ENCODE data around the gene PBX3. TPM values are rescaled to one million over a fixed set of nuclear protein-coding genes. Genes with fewer than 3 reads are reported as not detected.

The PBX3 gene
- total RNA-seq, 2 experiments from 2014 or later, result 40.8 to 54.6 TPM

DNA sequence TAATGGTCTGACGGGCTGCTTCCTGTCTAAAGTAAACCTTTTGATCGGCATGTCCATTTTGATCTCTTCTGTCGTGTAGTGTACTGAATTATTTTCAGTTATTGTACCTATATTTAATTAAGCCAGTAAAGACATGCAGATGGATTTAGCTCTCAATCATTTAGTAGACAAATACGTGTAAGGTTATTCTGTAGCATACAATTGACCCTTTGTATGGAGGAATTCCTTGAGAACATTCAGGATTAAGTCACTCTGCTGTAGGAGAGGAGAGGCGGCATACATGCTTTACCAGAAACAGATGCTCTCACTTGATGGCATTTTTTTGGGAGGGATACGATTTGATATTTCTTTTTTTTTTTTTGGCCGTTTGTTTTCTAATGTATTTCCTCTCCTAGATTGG is 141.0 kb downstream of the PBX3 start:
- no peaks in the 10 kb centered on the region for H3K9me2 ChIP-seq (ENCODE audit: insufficient read depth, low read length)
- no peaks in the 10 kb centered on the region for H3K36me3 ChIP-seq (ENCODE audit: insufficient read depth, low read length)
- intact Hi-C loops (cut with micrococcal nuclease; ENCODE audit: unreplicated experiment), result no loop called here
- ChIA-PET CTCF (ENCODE audit: unreplicated experiment) (no interaction called here), POLR2A (no interaction called here)
- no peak overlapping the region for H3K27ac ChIP-seq (ENCODE audit: low read depth, low read length, poor library complexity, severe bottlenecking)
- TF ChIP-seq, protein P1, sequence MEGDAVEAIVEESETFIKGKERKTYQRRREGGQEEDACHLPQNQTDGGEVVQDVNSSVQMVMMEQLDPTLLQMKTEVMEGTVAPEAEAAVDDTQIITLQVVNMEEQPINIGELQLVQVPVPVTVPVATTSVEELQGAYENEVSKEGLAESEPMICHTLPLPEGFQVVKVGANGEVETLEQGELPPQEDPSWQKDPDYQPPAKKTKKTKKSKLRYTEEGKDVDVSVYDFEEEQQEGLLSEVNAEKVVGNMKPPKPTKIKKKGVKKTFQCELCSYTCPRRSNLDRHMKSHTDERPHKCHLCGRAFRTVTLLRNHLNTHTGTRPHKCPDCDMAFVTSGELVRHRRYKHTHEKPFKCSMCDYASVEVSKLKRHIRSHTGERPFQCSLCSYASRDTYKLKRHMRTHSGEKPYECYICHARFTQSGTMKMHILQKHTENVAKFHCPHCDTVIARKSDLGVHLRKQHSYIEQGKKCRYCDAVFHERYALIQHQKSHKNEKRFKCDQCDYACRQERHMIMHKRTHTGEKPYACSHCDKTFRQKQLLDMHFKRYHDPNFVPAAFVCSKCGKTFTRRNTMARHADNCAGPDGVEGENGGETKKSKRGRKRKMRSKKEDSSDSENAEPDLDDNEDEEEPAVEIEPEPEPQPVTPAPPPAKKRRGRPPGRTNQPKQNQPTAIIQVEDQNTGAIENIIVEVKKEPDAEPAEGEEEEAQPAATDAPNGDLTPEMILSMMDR (conservative IDR thresholded peaks at IDR 0.05; ENCODE audit: low read length), result no peak
- no peak for TF ChIP-seq EZH2phosphoT487 (IDR thresholded peaks at IDR 0.05; ENCODE audit: borderline replicate concordance, low read depth, low read length)
- H3K4me3 ChIP-seq (ENCODE audit: low read depth, low read length, poor library complexity, severe bottlenecking), result no peak overlapping the region
- H3K79me2 ChIP-seq (ENCODE audit: insufficient read depth, low read depth, low read length), result no peaks in the 10 kb centered on the region
- no peak for DNase-seq (ENCODE audit: low spot score)
- no peaks in the 10 kb centered on the region for H3K9me3 ChIP-seq (ENCODE audit: low read length)
- no peak overlapping the region for H2AFZ ChIP-seq (ENCODE audit: low read length)
- H3K4me2 ChIP-seq (ENCODE audit: low read length), result no peak overlapping the region
- peaks cover 13% of the 10 kb centered on the region; the same call in 1 of the 2 replicates for H4K20me1 ChIP-seq (ENCODE audit: insufficient read depth, low read length)
- no TSS peak for BruUV-seq (replicated peaks)
- H3K4me1 ChIP-seq (ENCODE audit: insufficient read depth, low read length, poor library complexity, severe bottlenecking), result no peaks in the 10 kb centered on the region

DNA sequence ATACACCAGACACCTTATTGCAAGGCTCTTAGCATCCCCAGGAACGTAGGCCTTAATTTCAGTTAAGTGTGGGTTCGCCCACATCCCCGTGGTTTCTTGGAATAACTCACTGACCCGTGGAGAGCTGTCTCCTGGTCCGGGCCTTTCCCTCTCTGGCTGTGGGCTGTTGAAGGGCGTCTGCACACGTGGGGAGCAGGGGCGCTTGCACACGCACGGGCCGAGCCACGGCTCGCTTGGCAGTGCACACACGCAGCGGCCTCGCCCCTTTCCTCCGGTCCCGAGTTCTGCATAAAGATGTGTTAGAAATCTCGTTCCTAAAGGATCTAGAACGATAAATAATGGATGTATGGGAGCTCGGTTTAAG is 141.9 kb downstream of the PBX3 start:
- Histone ChIP-seq H3K4me3 (ENCODE audit: low read depth, low read length, poor library complexity, severe bottlenecking) (no peak overlapping the region), H3K4me1 (ENCODE audit: insufficient read depth, low read length, poor library complexity, severe bottlenecking) (no peaks in the 10 kb centered on the region), H3K79me2 (ENCODE audit: insufficient read depth, low read depth, low read length) (no peaks in the 10 kb centered on the region), H3K9me2 (ENCODE audit: insufficient read depth, low read length) (no peaks in the 10 kb centered on the region), H3K4me2 (ENCODE audit: low read length) (peak overlapping the region; percentile 19; the same call in 1 of the 2 replicates), H4K20me1 (ENCODE audit: insufficient read depth, low read length) (peaks cover 13% of the 10 kb centered on the region; the same call in 1 of the 2 replicates), H2AFZ (ENCODE audit: low read length) (no peak overlapping the region), H3K9me3 (ENCODE audit: low read length) (no peaks in the 10 kb centered on the region), H3K36me3 (ENCODE audit: insufficient read depth, low read length) (no peaks in the 10 kb centered on the region), H3K27ac (ENCODE audit: low read depth, low read length, poor library complexity, severe bottlenecking) (no peak overlapping the region)
- DNase-seq (ENCODE audit: low spot score), result no peak
- BruUV-seq (replicated peaks), result no TSS peak
- ChIA-PET POLR2A (no interaction called here), CTCF (ENCODE audit: unreplicated experiment) (no interaction called here)
- intact Hi-C loops (cut with micrococcal nuclease; ENCODE audit: unreplicated experiment), result no loop called here
- TF ChIP-seq, protein P1 (conservative IDR thresholded peaks at IDR 0.05; ENCODE audit: low read length), result no peak
- TF ChIP-seq EZH2phosphoT487 (IDR thresholded peaks at IDR 0.05; ENCODE audit: borderline replicate concordance, low read depth, low read length), result no peak

DNA sequence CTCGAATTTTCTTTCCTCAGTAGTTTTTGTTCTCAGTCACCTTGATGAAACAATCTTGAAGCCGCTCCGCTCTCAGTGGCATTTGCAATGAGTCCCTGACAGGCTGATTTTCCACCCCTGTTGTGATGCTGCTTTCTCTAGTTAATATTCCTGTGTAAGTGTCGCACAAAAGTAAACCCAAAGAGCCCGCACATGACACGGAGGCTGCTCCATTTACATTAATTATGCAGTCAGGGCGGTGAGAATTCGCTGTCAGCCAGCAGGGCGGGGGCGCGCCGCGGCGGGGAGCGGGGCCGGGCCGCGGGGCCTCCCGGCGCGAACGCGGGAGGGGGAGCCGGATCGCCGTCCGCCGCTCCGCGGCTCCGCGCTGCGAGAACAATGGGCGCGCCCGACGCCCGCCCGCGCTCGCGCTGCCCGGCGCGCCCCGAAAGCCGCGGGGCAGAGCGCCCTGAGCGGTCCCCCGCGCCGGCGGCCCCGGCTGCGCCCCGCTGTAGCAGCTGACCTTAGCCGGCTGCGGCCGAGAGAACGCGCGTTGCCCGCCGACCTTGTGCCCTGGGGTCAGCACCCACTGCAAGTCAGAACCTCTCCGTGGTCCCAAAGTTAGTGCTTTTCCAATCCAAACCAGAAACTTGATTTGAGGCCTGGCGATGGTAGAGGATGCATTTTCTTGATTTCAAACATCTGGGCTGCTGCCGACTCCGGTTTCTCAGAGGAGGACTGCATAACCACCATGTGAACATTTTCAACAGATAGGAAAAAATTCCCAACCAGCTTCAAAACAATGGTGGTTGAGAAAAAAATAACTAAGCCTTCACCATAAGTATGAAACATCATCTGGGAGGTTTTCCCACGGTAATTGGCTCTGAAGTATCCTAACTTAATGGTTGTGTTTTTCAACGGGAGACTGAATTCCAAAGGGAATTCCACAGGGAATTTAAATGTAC is 142.6 kb downstream of the PBX3 start:
- TF ChIP-seq EZH2phosphoT487 (IDR thresholded peaks at IDR 0.05; ENCODE audit: borderline replicate concordance, low read depth, low read length), result no peak
- TF ChIP-seq, protein P1 (conservative IDR thresholded peaks at IDR 0.05; ENCODE audit: low read length), result no peak
- intact Hi-C loops (cut with micrococcal nuclease; ENCODE audit: unreplicated experiment), result no loop called here
- DNase-seq (ENCODE audit: low spot score), result no peak
- H3K4me3 ChIP-seq (ENCODE audit: low read depth, low read length, poor library complexity, severe bottlenecking), result no peak overlapping the region
- H3K4me1 ChIP-seq (ENCODE audit: insufficient read depth, low read length, poor library complexity, severe bottlenecking), result no peaks in the 10 kb centered on the region
- H3K79me2 ChIP-seq (ENCODE audit: insufficient read depth, low read depth, low read length), result no peaks in the 10 kb centered on the region
- no peaks in the 10 kb centered on the region for H3K36me3 ChIP-seq (ENCODE audit: insufficient read depth, low read length)
- no peak overlapping the region for H2AFZ ChIP-seq (ENCODE audit: low read length)
- peak overlapping the region; percentile 19; the same call in 1 of the 2 replicates for H3K4me2 ChIP-seq (ENCODE audit: low read length)
- H3K9me3 ChIP-seq (ENCODE audit: low read length), result no peaks in the 10 kb centered on the region
- ChIA-PET POLR2A (no interaction called here), CTCF (ENCODE audit: unreplicated experiment) (no interaction called here)
- peaks cover 13% of the 10 kb centered on the region; the same call in 1 of the 2 replicates for H4K20me1 ChIP-seq (ENCODE audit: insufficient read depth, low read length)
- no peaks in the 10 kb centered on the region for H3K9me2 ChIP-seq (ENCODE audit: insufficient read depth, low read length)
- H3K27ac ChIP-seq (ENCODE audit: low read depth, low read length, poor library complexity, severe bottlenecking), result no peak overlapping the region
- no TSS peak for BruUV-seq (replicated peaks)

All from OCI-LY7 (cell line).